Loucy (cell line): ENCODE measurements around the gene EML1.

Experiments used
- H2AFZ ChIP-seq: fragments of 200-600 bp; sonication (generic); 2 replicates; pipeline ENCODE4 v1.6.0; 2016; ENCODE audit warnings: antibody characterized with exemption, mild to moderate bottlenecking, low read length, moderate library complexity
- H3F3A ChIP-seq: fragments of 200-600 bp; 2 replicates; pipeline ENCODE4 v1.6.0; 2016; ENCODE audit warnings: antibody characterized with exemption, low read depth, mild to moderate bottlenecking
- H3K27me3 ChIP-seq: fragments of 200-600 bp; sonication (generic); 2 replicates; pipeline ENCODE4 v1.6.1; 2014; ENCODE audit warnings: low read length, mild to moderate bottlenecking; ENCODE audit not compliant: insufficient read depth, poor library complexity, severe bottlenecking
- H3K36me3 ChIP-seq: fragments of 200-600 bp; sonication (generic); 2 replicates; pipeline ENCODE4 v1.6.1; 2016; ENCODE audit warnings: low read length; ENCODE audit not compliant: insufficient read depth
- H3K4me1 ChIP-seq: fragments of 200-600 bp; sonication (generic); 2 replicates; pipeline ENCODE4 v1.5.1; 2014; ENCODE audit warnings: low read length, mild to moderate bottlenecking; ENCODE audit not compliant: insufficient read depth, poor library complexity, severe bottlenecking
- H3K4me2 ChIP-seq: fragments of 200-600 bp; sonication (generic); 2 replicates; pipeline ENCODE4 v1.6.0; 2014; ENCODE audit warnings: antibody characterized with exemption, low read length, low read depth, mild to moderate bottlenecking; ENCODE audit not compliant: poor library complexity, severe bottlenecking
- H3K4me3 ChIP-seq: fragments of 200-600 bp; sonication (generic); 2 replicates; pipeline ENCODE4 v1.5.1; 2014; ENCODE audit warnings: low read length, mild to moderate bottlenecking, mixed read lengths; ENCODE audit not compliant: poor library complexity, severe bottlenecking
- H3K79me2 ChIP-seq: fragments of 200-600 bp; sonication (generic); 2 replicates; pipeline ENCODE4 v1.6.1; 2014; ENCODE audit warnings: low read length; ENCODE audit not compliant: insufficient read depth
- H3K9ac ChIP-seq: fragments of 200-600 bp; sonication (generic); 2 replicates; pipeline ENCODE4 v1.6.0; 2014; ENCODE audit warnings: mild to moderate bottlenecking, low read depth, low read length, moderate library complexity; ENCODE audit not compliant: poor library complexity, severe bottlenecking
- H3K9me2 ChIP-seq: fragments of 200-600 bp; sonication (generic); replicated peaks from 2 replicates; pipeline ENCODE4 v1.6.1; 2016; ENCODE audit warnings: low read depth, low read length, mixed read lengths
- H3K9me3 ChIP-seq: fragments of 200-600 bp; sonication (generic); 2 replicates; pipeline ENCODE4 v1.6.1; 2014; ENCODE audit warnings: mild to moderate bottlenecking, antibody characterized with exemption, low read length, low read depth; ENCODE audit not compliant: insufficient read depth
- H4K20me1 ChIP-seq: fragments of 200-600 bp; sonication (generic); 2 replicates; pipeline ENCODE4 v1.6.0; 2014; ENCODE audit warnings: antibody characterized with exemption, low read length, mild to moderate bottlenecking; ENCODE audit not compliant: insufficient read depth, poor library complexity, severe bottlenecking
- EZH2phosphoT487 ChIP-seq: fragments of 200-600 bp; IDR thresholded peaks from 2 replicates; pipeline ENCODE4 v1.6.1; 2018; ENCODE audit warnings: antibody characterized with exemption, mild to moderate bottlenecking, moderate library complexity, borderline replicate concordance
- TF ChIP-seq, protein P1 (sequence below): fragments of 200-600 bp; sonication (generic); conservative IDR thresholded peaks from 2 replicates; pipeline ENCODE4 v1.5.1; 2014; ENCODE audit warnings: mild to moderate bottlenecking, antibody characterized with exemption, low read length

EML1 gene

DNA sequence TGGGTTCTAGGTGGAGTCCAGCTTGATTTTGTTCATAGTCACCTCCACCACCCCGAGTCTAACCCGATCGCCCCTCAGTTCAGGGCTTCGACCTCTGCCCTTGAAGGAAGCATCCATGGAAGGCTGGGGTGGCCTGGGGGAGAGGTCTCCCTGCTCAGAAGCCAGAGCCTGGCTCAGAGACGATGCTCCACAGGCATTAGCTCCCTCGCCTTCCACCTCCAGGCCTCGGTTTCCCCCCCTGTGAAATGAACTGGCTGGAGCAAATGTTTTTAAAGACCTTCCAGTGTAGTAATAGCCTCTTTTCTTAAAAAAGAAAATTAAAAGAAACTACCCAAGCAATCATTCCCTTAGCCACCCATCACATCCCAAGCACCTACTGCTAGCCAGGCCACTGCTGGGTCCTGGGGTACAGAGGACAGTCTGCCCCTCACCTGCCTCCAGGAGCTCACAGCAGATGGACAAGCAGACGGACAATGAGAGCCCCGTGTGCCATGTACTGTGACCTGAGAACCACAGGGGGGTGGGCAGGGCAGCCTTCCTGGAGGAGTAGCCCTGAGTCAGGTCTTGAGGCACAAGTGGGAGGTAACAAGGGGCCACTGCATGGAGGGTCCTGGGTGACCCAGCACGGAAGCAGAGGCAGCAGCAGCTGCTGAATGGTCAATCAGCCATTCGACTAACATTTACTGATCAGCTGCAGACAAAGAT is 42.3 kb upstream of the EML1 start:
- Histone ChIP-seq H3K9me2 (no peaks in the 10 kb centered on the region), H3K9me3 (no peaks in the 10 kb centered on the region), H3K36me3 (no peaks in the 10 kb centered on the region), H3K79me2 (no peaks in the 10 kb centered on the region), H3K4me2 (no peak overlapping the region), H3K4me1 (peaks cover 28% of the 10 kb centered on the region), H4K20me1 (no peaks in the 10 kb centered on the region), H3K27me3 (no peaks in the 10 kb centered on the region), H3K4me3 (no peak overlapping the region), H2AFZ (no peak overlapping the region), H3F3A (no peaks in the 10 kb centered on the region), H3K9ac (no peak overlapping the region)
- no peak for TF ChIP-seq EZH2phosphoT487
- TF ChIP-seq, protein P1, sequence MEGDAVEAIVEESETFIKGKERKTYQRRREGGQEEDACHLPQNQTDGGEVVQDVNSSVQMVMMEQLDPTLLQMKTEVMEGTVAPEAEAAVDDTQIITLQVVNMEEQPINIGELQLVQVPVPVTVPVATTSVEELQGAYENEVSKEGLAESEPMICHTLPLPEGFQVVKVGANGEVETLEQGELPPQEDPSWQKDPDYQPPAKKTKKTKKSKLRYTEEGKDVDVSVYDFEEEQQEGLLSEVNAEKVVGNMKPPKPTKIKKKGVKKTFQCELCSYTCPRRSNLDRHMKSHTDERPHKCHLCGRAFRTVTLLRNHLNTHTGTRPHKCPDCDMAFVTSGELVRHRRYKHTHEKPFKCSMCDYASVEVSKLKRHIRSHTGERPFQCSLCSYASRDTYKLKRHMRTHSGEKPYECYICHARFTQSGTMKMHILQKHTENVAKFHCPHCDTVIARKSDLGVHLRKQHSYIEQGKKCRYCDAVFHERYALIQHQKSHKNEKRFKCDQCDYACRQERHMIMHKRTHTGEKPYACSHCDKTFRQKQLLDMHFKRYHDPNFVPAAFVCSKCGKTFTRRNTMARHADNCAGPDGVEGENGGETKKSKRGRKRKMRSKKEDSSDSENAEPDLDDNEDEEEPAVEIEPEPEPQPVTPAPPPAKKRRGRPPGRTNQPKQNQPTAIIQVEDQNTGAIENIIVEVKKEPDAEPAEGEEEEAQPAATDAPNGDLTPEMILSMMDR: no peak

DNA sequence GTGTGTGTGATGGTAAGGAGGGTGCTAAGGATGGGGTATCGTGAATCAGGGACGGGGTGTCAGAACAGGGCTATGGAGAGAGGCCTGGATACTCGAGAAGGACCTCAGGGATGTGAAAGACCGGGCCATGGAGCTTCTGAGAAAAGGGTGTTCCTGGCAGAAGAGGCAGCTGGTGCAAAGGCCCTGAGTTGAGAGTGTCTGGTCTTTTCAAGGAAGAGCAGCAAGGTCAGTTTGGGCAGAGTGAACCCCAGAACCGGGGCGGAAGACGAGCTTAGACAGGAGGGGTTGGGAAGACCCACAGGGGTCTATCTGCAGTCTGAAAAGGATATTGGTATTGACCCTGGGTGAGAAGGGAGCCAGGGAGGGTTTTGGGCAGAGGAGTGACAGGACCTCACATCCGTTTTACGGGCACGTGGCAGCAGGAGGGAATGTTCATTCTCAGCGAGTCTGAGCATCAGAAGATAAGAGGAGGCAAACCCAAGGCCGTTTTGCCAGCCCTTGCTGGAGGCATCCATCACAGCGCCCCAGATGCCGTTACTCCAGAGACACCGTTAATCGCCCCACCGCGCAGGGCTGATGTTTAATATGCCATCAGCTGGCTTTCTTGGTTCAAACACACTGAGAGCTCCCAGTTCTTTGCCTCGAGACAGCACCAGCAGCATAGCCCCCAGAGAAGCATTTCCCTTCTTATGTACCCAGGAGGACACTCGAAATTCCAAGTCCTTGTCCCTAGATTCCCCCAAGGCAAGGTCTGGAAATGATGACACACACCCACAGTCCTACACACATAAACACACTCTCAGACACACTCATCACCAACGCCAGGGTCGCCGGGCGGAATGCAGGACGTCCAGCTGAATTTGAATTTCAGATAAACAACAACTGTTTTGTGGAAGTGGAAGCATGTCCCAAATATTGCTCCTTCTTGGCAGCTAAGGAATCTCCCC is 41.4 kb upstream of the EML1 start:
- no peak overlapping the region for H2AFZ ChIP-seq

DNA sequence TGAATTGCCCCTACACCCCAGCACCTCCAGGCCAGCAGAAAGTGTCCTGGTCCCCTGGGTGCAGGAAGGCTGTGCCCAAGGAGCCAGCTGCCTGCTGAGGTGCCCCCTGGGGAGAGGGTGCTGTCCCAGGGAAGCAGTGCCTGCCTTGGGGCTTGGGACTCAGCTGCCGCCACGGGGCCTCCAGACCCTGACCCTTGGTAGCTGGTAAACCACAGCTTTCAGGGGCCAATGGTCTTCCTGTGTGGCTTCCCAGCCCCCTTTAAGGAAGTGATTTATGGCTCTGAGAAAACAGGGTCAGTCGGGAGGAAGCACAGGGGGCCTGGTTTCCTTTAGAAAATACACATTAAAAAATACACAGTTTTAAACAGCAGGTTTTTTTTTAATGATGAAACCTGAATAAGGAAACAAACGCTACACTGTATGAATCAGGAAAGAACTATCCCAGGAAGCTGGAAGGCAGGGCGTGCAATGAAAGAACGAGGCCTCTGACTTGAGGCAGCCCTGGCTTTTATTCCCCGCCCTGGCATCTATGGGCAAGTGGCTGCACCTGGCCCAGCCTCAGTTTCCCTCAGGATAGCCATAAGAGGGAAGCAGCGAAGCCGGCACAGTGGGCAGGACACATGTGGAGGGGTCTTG is 40.6 kb upstream of the EML1 start:
- peak overlapping the region; percentile 30; the same call in 1 of the 2 replicates for H2AFZ ChIP-seq
- H3K27me3 ChIP-seq: no peaks in the 10 kb centered on the region
- H3K4me1 ChIP-seq: peaks cover 28% of the 10 kb centered on the region
- no peaks in the 10 kb centered on the region for H3K9me2 ChIP-seq
- H3K36me3 ChIP-seq: no peaks in the 10 kb centered on the region
- no peaks in the 10 kb centered on the region for H3K79me2 ChIP-seq
- H3K4me3 ChIP-seq: peak overlapping the region; percentile 66
- H3K9me3 ChIP-seq: no peaks in the 10 kb centered on the region
- no peaks in the 10 kb centered on the region for H3F3A ChIP-seq
- no peak for TF ChIP-seq EZH2phosphoT487
- TF ChIP-seq, protein P1: no peak; the same call in 1 of the 2 replicates
- no peak overlapping the region for H3K9ac ChIP-seq
- no peaks in the 10 kb centered on the region for H4K20me1 ChIP-seq
- H3K4me2 ChIP-seq: peak overlapping the region; percentile 67

More for the DNA sequence above, 41.4 kb upstream of the EML1 start:
- no peak for TF ChIP-seq EZH2phosphoT487
- TF ChIP-seq, protein P1: no peak
- Histone ChIP-seq H3K4me2 (peak overlapping the region; percentile 67), H3K4me3 (peak overlapping the region; percentile 66), H3K27me3 (no peaks in the 10 kb centered on the region), H3F3A (no peaks in the 10 kb centered on the region), H3K9me3 (no peaks in the 10 kb centered on the region), H3K9ac (no peak overlapping the region), H3K79me2 (no peaks in the 10 kb centered on the region), H3K36me3 (no peaks in the 10 kb centered on the region), H4K20me1 (no peaks in the 10 kb centered on the region), H3K9me2 (no peaks in the 10 kb centered on the region), H3K4me1 (peaks cover 28% of the 10 kb centered on the region)
